ENCODE results near the gene MPST. TPM values are rescaled to one million over a fixed set of nuclear protein-coding genes. Genes with fewer than 3 reads are reported as not detected.
"Not testable (repeated sequence)": the region's sequence is repeated elsewhere in the genome, so short reads cannot be mapped to it uniquely, and the experiment has no call there.

MPST gene
- polyA plus RNA-seq, 1 experiment, result 45.5 TPM

DNA sequence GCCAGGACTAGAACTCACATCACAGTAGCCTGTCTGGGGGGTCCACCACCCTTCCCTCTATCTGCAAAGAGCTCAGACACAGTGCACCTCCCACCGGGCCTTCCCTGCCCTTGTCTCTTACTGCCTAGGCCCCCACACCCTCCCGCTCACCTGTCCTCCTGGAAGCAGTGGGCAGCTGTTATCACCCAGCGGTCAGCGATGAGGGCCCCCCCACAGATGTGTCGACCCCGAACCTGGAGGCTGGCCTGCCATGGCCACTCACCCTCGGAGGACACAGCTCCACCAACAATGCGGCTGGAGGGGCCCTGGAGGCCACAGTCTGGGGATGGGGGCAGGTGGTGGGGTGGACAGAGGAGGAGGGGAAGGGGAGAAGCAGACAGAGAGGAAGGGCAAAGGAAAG, 50.8 kb downstream of the MPST start:
- DNase-seq (ENCODE audit: low read depth), result no peak
- no peak overlapping the region for H3K4me3 ChIP-seq (ENCODE audit: low read depth, low read length)
- H3K36me3 ChIP-seq (ENCODE audit: control insufficient read depth, insufficient read depth, low read length), result no peaks in the 10 kb centered on the region
- CTCF ChIA-PET, result interaction anchor here (1.1 to 1.3 kb wide), 2 partner anchors 11 to 129 kb away, joined by 4 to 5 read pairs; no protein-coding TSS in a partner anchor
- TF ChIP-seq, protein P1, sequence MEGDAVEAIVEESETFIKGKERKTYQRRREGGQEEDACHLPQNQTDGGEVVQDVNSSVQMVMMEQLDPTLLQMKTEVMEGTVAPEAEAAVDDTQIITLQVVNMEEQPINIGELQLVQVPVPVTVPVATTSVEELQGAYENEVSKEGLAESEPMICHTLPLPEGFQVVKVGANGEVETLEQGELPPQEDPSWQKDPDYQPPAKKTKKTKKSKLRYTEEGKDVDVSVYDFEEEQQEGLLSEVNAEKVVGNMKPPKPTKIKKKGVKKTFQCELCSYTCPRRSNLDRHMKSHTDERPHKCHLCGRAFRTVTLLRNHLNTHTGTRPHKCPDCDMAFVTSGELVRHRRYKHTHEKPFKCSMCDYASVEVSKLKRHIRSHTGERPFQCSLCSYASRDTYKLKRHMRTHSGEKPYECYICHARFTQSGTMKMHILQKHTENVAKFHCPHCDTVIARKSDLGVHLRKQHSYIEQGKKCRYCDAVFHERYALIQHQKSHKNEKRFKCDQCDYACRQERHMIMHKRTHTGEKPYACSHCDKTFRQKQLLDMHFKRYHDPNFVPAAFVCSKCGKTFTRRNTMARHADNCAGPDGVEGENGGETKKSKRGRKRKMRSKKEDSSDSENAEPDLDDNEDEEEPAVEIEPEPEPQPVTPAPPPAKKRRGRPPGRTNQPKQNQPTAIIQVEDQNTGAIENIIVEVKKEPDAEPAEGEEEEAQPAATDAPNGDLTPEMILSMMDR (IDR thresholded peaks at IDR 0.05; ENCODE audit: insufficient read depth, low read depth, low read length), result no peak
- POLR2A ChIA-PET, result no interaction called here
- peaks cover 22% of the 10 kb centered on the region for H3K27me3 ChIP-seq (ENCODE audit: control insufficient read depth, insufficient read depth, low read length)

DNA sequence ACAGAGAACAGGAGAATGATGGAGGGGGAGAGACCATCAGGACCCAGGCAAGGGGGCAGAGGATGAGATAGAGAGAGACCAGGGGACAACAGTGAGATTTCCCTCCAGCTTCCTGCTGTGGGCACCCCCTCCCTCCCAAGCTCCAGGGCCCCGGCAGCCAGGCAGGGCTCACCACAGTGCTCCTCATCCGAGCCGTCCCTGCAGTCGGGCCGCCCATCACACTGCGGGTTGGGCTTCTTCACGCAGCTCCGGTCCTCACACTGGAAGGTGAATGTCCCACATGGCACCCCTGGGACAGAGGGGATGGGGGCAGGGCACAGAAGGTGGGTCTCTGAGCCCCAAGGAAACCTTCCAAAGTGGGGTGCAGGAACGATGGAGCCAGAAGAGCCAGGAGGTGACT, 51.2 kb downstream of the MPST start:
- TF ChIP-seq, protein P1 (IDR thresholded peaks at IDR 0.05; ENCODE audit: insufficient read depth, low read depth, low read length), result no peak
- H3K4me3 ChIP-seq (ENCODE audit: low read depth, low read length), result no peak overlapping the region
- peaks cover 22% of the 10 kb centered on the region for H3K27me3 ChIP-seq (ENCODE audit: control insufficient read depth, insufficient read depth, low read length)
- H3K36me3 ChIP-seq (ENCODE audit: control insufficient read depth, insufficient read depth, low read length), result no peaks in the 10 kb centered on the region
- ChIA-PET POLR2A (no interaction called here), CTCF (interaction anchor here (1.1 to 1.3 kb wide), 2 partner anchors 11 to 129 kb away, joined by 4 to 5 read pairs; no protein-coding TSS in a partner anchor)
- no peak for DNase-seq (ENCODE audit: low read depth)

DNA sequence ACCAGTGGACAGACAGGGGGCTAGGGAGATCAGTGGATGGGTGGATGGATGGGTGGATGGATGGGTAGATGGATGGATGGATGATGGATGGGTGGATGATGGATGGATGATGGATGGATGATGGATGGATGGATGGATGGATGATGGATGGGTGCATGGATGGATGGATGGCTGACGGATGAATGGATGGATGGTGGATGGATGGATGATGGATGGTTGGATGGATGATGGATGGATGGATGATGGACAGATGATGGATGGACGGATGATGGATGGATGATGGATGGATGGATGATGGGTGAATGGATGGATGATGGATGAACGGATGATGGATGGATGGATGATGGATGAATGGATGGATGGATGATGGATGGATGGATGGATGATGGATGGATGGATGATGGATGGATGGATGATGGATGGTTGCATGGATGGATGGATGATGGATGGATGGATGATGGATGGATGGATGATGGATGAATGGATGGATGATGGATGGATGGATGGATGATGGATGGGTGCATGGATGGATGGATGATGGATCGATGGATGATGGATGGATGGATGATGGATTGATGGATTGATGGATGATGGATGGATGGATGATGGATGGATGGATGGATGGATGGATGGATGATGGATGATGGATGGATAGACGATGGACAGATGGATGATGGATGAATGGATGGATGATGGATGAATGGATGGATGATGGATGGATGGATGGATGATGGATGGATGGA, 52.5 kb downstream of the MPST start:
- DNase-seq (ENCODE audit: low read depth); H3K36me3 ChIP-seq (ENCODE audit: control insufficient read depth, insufficient read depth, low read length); CTCF ChIA-PET; POLR2A ChIA-PET; H3K4me3 ChIP-seq (ENCODE audit: low read depth, low read length): not testable (repeated sequence)
- peaks cover 25% of the 10 kb centered on the region for H3K27me3 ChIP-seq (ENCODE audit: control insufficient read depth, insufficient read depth, low read length)

DNA sequence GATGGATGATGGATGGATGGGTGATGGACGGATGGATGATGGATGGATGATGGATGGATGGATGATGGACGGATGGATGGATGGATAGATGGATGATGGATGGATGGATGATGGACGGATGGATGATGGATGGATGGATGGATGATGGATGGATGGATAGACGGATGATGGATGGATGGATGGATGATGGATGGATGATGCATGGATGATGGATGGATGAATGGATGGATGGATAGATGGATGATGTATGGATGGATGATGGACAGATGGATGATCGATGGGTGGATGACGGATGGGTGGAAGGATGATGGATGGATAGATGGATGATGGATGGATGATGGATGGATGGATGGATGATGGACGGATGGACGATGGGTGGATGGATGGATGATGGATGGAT, 53.1 kb downstream of the MPST start:
- Histone ChIP-seq H3K27me3 (ENCODE audit: control insufficient read depth, insufficient read depth, low read length) (peaks cover 26% of the 10 kb centered on the region), H3K36me3 (ENCODE audit: control insufficient read depth, insufficient read depth, low read length) (no peaks in the 10 kb centered on the region), H3K4me3 (ENCODE audit: low read depth, low read length) (no peak overlapping the region)
- TF ChIP-seq, protein P1 (IDR thresholded peaks at IDR 0.05; ENCODE audit: insufficient read depth, low read depth, low read length), result no peak
- DNase-seq (ENCODE audit: low read depth), result no peak
- ChIA-PET POLR2A (no interaction called here), CTCF (no interaction called here)

DNA sequence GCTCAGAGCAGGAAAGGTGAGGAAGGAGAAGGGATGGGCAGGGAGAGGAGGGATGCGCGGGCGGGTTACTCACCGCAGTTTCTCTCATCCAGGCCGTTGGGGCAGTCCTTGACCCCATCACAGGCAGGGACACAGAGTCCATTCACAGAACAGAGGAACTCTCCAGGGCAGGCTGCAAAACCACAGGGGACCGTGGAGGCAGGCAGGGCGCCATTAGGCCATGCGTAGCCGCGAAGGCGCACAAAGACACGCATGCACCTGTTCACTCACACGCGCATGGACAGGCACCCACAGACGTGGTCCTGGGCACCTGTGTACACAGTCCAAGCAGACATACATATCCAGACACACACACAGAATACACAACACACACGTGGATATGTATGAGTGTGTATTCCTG, 55.0 kb downstream of the MPST start:
- ChIA-PET POLR2A (no interaction called here), CTCF (no interaction called here)
- Histone ChIP-seq H3K36me3 (ENCODE audit: control insufficient read depth, insufficient read depth, low read length) (no peaks in the 10 kb centered on the region), H3K4me3 (ENCODE audit: low read depth, low read length) (no peak overlapping the region), H3K27me3 (ENCODE audit: control insufficient read depth, insufficient read depth, low read length) (peaks cover 13% of the 10 kb centered on the region)
- TF ChIP-seq, protein P1 (IDR thresholded peaks at IDR 0.05; ENCODE audit: insufficient read depth, low read depth, low read length), result no peak
- DNase-seq (ENCODE audit: low read depth), result no peak

DNA sequence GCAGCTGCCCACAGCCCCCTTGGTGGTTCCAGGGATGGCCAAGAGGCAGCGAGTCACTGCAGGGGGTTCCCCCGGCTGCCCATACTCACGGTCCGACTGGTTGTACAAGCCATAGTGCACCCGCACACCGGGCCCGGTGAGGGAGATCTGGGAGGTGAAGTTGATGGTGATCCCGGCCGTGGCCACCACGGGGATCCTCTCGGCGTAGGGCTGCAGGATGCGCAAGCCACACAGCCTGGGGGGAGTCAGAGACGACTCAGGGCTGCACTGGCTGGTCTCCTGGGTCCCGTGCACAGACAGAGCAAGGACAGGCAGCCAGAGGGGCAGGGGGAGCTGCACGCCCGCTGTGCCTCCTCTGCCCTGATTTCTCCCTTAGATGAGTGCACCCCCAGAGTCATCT, 55.5 kb downstream of the MPST start:
- H3K27me3 ChIP-seq (ENCODE audit: control insufficient read depth, insufficient read depth, low read length), result peaks cover 9% of the 10 kb centered on the region
- no peaks in the 10 kb centered on the region for H3K36me3 ChIP-seq (ENCODE audit: control insufficient read depth, insufficient read depth, low read length)
- POLR2A ChIA-PET, result no interaction called here
- TF ChIP-seq, protein P1 (IDR thresholded peaks at IDR 0.05; ENCODE audit: insufficient read depth, low read depth, low read length), result no peak
- DNase-seq (ENCODE audit: low read depth), result no peak
- H3K4me3 ChIP-seq (ENCODE audit: low read depth, low read length), result no peak overlapping the region
- CTCF ChIA-PET, result no interaction called here
